Measurements from ENCODE around the gene ARL14.

- TF ChIP-seq, protein P1, sequence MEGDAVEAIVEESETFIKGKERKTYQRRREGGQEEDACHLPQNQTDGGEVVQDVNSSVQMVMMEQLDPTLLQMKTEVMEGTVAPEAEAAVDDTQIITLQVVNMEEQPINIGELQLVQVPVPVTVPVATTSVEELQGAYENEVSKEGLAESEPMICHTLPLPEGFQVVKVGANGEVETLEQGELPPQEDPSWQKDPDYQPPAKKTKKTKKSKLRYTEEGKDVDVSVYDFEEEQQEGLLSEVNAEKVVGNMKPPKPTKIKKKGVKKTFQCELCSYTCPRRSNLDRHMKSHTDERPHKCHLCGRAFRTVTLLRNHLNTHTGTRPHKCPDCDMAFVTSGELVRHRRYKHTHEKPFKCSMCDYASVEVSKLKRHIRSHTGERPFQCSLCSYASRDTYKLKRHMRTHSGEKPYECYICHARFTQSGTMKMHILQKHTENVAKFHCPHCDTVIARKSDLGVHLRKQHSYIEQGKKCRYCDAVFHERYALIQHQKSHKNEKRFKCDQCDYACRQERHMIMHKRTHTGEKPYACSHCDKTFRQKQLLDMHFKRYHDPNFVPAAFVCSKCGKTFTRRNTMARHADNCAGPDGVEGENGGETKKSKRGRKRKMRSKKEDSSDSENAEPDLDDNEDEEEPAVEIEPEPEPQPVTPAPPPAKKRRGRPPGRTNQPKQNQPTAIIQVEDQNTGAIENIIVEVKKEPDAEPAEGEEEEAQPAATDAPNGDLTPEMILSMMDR (conservative IDR thresholded peaks at IDR 0.05 in 1 of 2, IDR thresholded peaks at IDR 0.05 in 1 of 2; ENCODE audit: extremely low read depth in 1 of 2, insufficient read depth in 1 of 2, low read depth in 1 of 2, low read length in 2 of 2): no peak
- no peak for TF ChIP-seq EZH2 (IDR thresholded peaks at IDR 0.05; ENCODE audit: borderline replicate concordance, low read length)
These were observed 18.0 kb downstream of the ARL14 start for GRCh38 chr3:160695003-160695402.
